ENCODE data around the gene SLC5A3.

Gene SLC5A3

GRCh38 chr21:34031835-34032370 is 41.5 kb upstream of the SLC5A3 start:
- no peak for TF ChIP-seq MYC (IDR thresholded peaks at IDR 0.05; ENCODE audit: low read depth, low read length)
- TF ChIP-seq CTCF (IDR thresholded peaks at IDR 0.05; ENCODE audit: low read depth, low read length), result no peak
- no peak for TF ChIP-seq MAX (IDR thresholded peaks at IDR 0.05; ENCODE audit: low read depth, low read length)
- H3K4me3 ChIP-seq (ENCODE audit: low read depth, low read length), result no peak overlapping the region

GRCh38 chr21:34034369-34035014 is 38.9 kb upstream of the SLC5A3 start:
- no peak overlapping the region for H3K4me3 ChIP-seq (ENCODE audit: low read depth, low read length)
- no peak for TF ChIP-seq MYC (IDR thresholded peaks at IDR 0.05; ENCODE audit: low read depth, low read length)
- TF ChIP-seq MAX (IDR thresholded peaks at IDR 0.05; ENCODE audit: low read depth, low read length), result no peak
- TF ChIP-seq POLR2A (IDR thresholded peaks at IDR 0.05; ENCODE audit: extremely low read depth, insufficient read length), result no peak
- TF ChIP-seq CTCF (IDR thresholded peaks at IDR 0.05; ENCODE audit: low read depth, low read length), result no peak
- DNase-seq (ENCODE audit: low read depth), result no peak

More at GRCh38 chr21:34031835-34032370, 41.5 kb upstream of the SLC5A3 start:
- no peak for DNase-seq (ENCODE audit: low read depth)

- TF ChIP-seq MYC (IDR thresholded peaks at IDR 0.05; ENCODE audit: low read depth, low read length), result no peak
- no peak for DNase-seq (ENCODE audit: low read depth)
- no peak overlapping the region for H3K4me3 ChIP-seq (ENCODE audit: low read depth, low read length)
These were observed 37.6 kb upstream of the SLC5A3 start for GRCh38 chr21:34035619-34036354.

- no peak for TF ChIP-seq CTCF (IDR thresholded peaks at IDR 0.05; ENCODE audit: low read depth, low read length)
- TF ChIP-seq MAX (IDR thresholded peaks at IDR 0.05; ENCODE audit: low read depth, low read length), result no peak
- no peak for TF ChIP-seq POLR2A (IDR thresholded peaks at IDR 0.05; ENCODE audit: extremely low read depth, insufficient read length)
- TF ChIP-seq MYC (IDR thresholded peaks at IDR 0.05; ENCODE audit: low read depth, low read length), result no peak
- no peak for DNase-seq (ENCODE audit: low read depth)
- H3K4me3 ChIP-seq (ENCODE audit: low read depth, low read length), result no peak overlapping the region
These were observed 36.2 kb upstream of the SLC5A3 start for GRCh38 chr21:34037009-34037795.

- DNase-seq (ENCODE audit: low read depth), result no peak
- no peak for TF ChIP-seq MAX (IDR thresholded peaks at IDR 0.05; ENCODE audit: low read depth, low read length)
- TF ChIP-seq MYC (IDR thresholded peaks at IDR 0.05; ENCODE audit: low read depth, low read length), result no peak
- TF ChIP-seq POLR2A (IDR thresholded peaks at IDR 0.05; ENCODE audit: extremely low read depth, insufficient read length), result no peak
- no peak for TF ChIP-seq CTCF (IDR thresholded peaks at IDR 0.05; ENCODE audit: low read depth, low read length)
- no peak overlapping the region for H3K4me3 ChIP-seq (ENCODE audit: low read depth, low read length)
These were observed 33.5 kb upstream of the SLC5A3 start for GRCh38 chr21:34039678-34040382.
